Heart left ventricle (tissue), 16 donors: ENCODE measurements around the gene ADM. TPM values are rescaled to one million over a fixed set of nuclear protein-coding genes. Genes with fewer than 3 reads are reported as not detected.
A peak's percentile ranks its signal among the peaks of the same experiment; 100 is the strongest.

Source experiments
- ATAC-seq, 4 donors: fragments of 200-7000 bp; cut with Tn5 transposase; one replicate each; pipeline ENCODE4 v1.9.1; 2020 to 2022; ENCODE audit warnings: moderate library complexity in 4 of 4, mild to moderate bottlenecking in 3 of 4, moderate number of reproducible peaks in 1 of 4
- DNase-seq, 5 donors: peaks; one replicate each; pipeline ENCODE4 v3.0.0-alpha.2; 2020
- H3K27ac ChIP-seq, 12 donors: fragments of 200-600 bp; sonication (generic) in 4 of 12; one replicate each; pipeline versions ENCODE4 v1.5.0 to v1.8.0; 2016 to 2022; ENCODE audit warnings: mild to moderate bottlenecking in 2 of 12
- H3K27me3 ChIP-seq, 9 donors: fragments of 200-600 bp; sonication (generic) in 2 of 9; one replicate each; pipeline versions ENCODE4 v1.5.1 to v1.8.0; 2016 to 2022; ENCODE audit warnings: mild to moderate bottlenecking in 3 of 9
- H3K36me3 ChIP-seq, 9 donors: fragments of 200-600 bp; sonication (generic) in 2 of 9; one replicate each; pipeline versions ENCODE4 v1.5.0 to v1.8.0; 2018 to 2022; ENCODE audit warnings: mild to moderate bottlenecking in 2 of 9
- H3K4me1 ChIP-seq, 12 donors: fragments of 200-600 bp; sonication (generic) in 4 of 12; one replicate each; pipeline versions ENCODE4 v1.5.0 to v1.8.0; 2016 to 2022; ENCODE audit warnings: mild to moderate bottlenecking in 3 of 12
- H3K4me3 ChIP-seq, 12 donors: fragments of 200-600 bp; sonication (generic) in 4 of 12; one replicate each; pipeline versions ENCODE4 v1.5.0 to v1.8.0; 2017 to 2022; ENCODE audit warnings: mild to moderate bottlenecking in 9 of 12, moderate library complexity in 4 of 12
- H3K9me3 ChIP-seq, 12 donors: fragments of 200-600 bp; sonication (generic) in 4 of 12; one replicate each; pipeline versions ENCODE4 v1.5.0 to v1.8.0; 2016 to 2022; ENCODE audit warnings: mild to moderate bottlenecking in 1 of 12
- CTCF ChIP-seq, 12 donors: fragments of 200-600 bp; sonication (generic) in 4 of 12; IDR thresholded peaks; one replicate each; pipeline versions ENCODE4 v1.5.0 to v1.8.0; 2018 to 2022; ENCODE audit warnings: antibody characterized with exemption in 12 of 12, mild to moderate bottlenecking in 5 of 12
- POLR2A ChIP-seq, 2 donors: fragments of 450-650 bp; IDR thresholded peaks; one replicate each; pipeline ENCODE4 v1.6.1; 2017; ENCODE audit warnings: antibody characterized with exemption in 2 of 2, mild to moderate bottlenecking in 2 of 2, moderate library complexity in 2 of 2
- WGBS, 4 donors: extraction: QIAGEN DNeasy Blood & Tissue Kit in 2 of 4; methylation state at CpG; one replicate each; pipeline versions ENCODE4 v1.1.5 to v1.1.7; 2013 to 2018; 5-methylcytosine and 5-hydroxymethylcytosine counted together
- intact Hi-C, 10 donors: fragments of 100-400 bp; cut with DNase I; formaldehyde crosslinking; loops; one replicate each; pipeline versions ENCODE4 v1.11.1 to v1.14.2; 2022
- polyA plus RNA-seq, 2 donors: library from polyadenylated mRNA; stranded (reverse); fragments of 200-250 nt; gene quantifications; one replicate each; pipeline ENCODE4 v1.2.3, GENCODE V29; 2013
- total RNA-seq, 9 donors: library from RNA; depleted of rRNA in 2 of 9; stranded (reverse); fragments of >200 nt in 2 of 9; fragmentation: NEBNext Ultra II Directional in 3 of 9; extraction: Animal tissue kit (Norgen Biotek cat#: 25700) in 3 of 9; gene quantifications; one replicate each; pipeline versions ENCODE4 v1.1.0 to v1.2.4, GENCODE V29; 2016 to 2023
- donor health status: ischemic (EF 13 %, LVEDD 7.1; RV severe dilation, severe dysfunction).
- donor health status: healthy with polysubstance abuse.
- donor health status: DM: no; HTN: yes; CAD: no.
- donor health status: DM: no; HTN: no; CAD: no.
- donor health status: ischemic (EF 25% LVEDD 6.9; RV normal size, moderate dysfunction).
- donor health status: ischemic (EF 25% LVEDD 5.7; RV mildly dilated, moderate dysfunction).
- donor health status: healthy.
- donor health status: DM: yes; HTN: yes; CAD: no.
- donor health status: ischemic (EF 35%, LVEDD 5.7; RV mildly dilated, moderate dysfunction).
- donor health status: nonischemic (EF 11% LVEDD 7.7; RV severe dilation, severe dysfunction).
- donor health status: DM: yes; HTN: yes; CAD: no.
- donor health status: PGD.
- donor health status: ischemic (EF 29% LVEDD 5.4; RV normal size, mild dysfunction).
- donor health status: nonischemic (EF 23%, LVEDD 6.1; RV moderate dilation, normal function).

ADM gene
- total and polyA plus RNA-seq, 11 donors: 6.9 to 154 (median 16.8) TPM

DNA sequence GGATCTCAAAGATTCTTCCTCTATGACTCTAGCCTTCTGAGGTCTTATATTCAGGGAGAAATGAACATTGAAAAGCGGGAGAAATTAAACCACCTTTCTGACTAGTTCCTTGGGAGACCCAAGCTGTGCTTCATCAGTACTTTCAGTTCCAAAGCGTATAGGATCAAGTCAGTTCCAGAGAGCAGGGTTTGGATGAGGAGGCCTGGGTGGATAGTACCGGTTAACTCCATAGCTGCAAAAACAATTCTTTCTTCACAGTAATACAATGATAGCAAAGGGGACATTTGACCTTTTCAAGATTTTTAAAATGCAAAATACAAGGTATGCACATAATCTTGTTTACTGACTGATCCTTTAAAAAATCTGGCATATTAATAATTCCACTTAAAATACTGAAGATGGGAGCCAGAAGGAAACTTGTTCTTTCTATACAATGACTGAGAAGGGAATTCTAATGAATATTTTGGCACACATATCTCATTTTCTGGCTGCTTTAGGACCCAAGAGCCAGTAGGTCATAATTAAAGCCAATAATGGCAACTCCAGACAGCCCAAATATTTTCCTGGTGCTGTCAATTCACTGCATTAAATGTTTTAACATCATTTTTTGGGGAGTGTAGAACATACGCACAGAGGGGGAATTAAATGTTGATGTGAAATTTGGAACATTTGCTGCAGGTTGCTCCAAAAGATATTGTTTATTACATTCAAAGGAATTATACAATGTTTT lies 16.0 kb downstream of the ADM start:
- intact Hi-C loops: loop anchor here (5.0 to 10.0 kb wide), 10 partner anchors 114 to 1306 kb away; no protein-coding TSS in a partner anchor
- peaks cover 0 to 34% (median 11%) of the 10 kb centered on the region in 12 donors for H3K4me1 ChIP-seq
- DNase-seq (no peak), ATAC-seq (no peak)
- H3K4me3 ChIP-seq: no peak overlapping the region
- no peaks in the 10 kb centered on the region for H3K27me3 ChIP-seq
- TF ChIP-seq CTCF (IDR thresholded peaks at IDR 0.05): no peak
- TF ChIP-seq POLR2A (IDR thresholded peaks at IDR 0.05): no peak
- no peaks in the 10 kb centered on the region for H3K36me3 ChIP-seq
- WGBS, 4 donors: 83 to 95% (median 90%) methylated on average over 4 of the region's 4 CpGs
- no peaks in the 10 kb centered on the region for H3K9me3 ChIP-seq
- H3K27ac ChIP-seq: peak overlapping the region in 1 of 12 donors; percentile 43

GRCh38 chr11:10322401-10322800 lies 17.5 kb downstream of the ADM start:
- Histone ChIP-seq H3K27me3 (no peaks in the 10 kb centered on the region), H3K36me3 (no peaks in the 10 kb centered on the region), H3K4me1 (peaks cover 0 to 43% (median 23%) of the 10 kb centered on the region in 12 donors), H3K27ac (peak overlapping the region in 4 of 12 donors; percentile 15 to 43 (median 24)), H3K9me3 (no peaks in the 10 kb centered on the region), H3K4me3 (no peak overlapping the region)
- WGBS, 4 donors: 64 to 92% (median 83%) methylated on average over 2 of the region's 2 CpGs
- intact Hi-C loops: loop anchor here (2.0 to 10.0 kb wide), 12 partner anchors 28 to 1308 kb away; partner anchors contain the start of gene SBF2 (in 1 of the 10)
- peak in 1 of 4 donors; percentile 33 for ATAC-seq
- no peak for TF ChIP-seq CTCF (IDR thresholded peaks at IDR 0.05)
- no peak for TF ChIP-seq POLR2A (IDR thresholded peaks at IDR 0.05)
- DNase-seq: no peak

DNA sequence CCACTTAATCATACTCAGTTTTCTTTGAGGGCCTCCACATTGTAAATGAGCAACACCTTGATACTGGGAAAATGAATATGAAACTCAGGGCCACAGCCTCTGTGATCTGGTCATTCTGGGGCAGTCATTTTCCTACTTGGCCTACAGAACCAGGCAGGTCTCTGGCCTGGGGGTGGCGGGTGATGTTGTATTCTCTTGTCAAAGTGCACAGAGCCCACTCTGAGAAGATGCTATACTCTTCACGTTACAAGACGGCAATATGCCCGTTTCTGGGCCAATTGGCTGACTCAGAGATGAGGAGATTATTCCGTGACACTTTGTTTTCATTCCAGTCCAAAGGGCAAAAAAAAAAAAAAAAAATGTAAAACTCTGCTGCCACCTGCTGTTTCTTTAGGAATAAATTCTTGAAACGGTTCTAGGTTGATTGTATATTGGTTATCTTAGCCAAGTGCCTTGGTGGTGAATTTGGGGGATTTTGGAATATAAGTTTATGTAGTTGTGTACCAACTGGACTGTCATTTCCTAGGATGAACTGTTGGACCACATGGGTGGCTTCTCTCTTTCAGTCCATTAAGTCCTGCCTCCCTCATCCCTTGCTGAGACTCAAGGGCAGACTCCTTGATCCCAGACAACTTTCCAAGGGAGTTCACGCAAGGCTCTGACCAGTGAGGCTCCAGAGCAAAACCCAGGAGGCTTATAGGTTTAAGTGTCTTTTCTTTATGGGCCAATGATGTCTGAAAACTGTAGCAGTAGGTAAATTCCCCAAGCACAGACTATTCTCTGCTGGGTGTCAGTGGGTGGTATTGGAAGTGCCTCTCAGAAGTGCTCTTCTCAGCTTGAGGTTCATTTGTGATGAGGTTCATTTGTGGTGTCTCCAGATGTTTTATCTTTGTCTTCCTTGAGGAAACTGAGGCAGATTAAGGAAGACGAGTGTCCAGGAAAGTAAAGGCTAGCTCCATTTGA lies 18.2 kb downstream of the ADM start:
- intact Hi-C loops: loop anchor here (1.0 to 10.0 kb wide), 13 partner anchors 28 to 1308 kb away; partner anchors contain the start of gene SBF2 (in 1 of the 10)
- no peak overlapping the region for H3K4me3 ChIP-seq
- TF ChIP-seq CTCF (IDR thresholded peaks at IDR 0.05) (peak; percentile 31 to 70 (median 55)), POLR2A (IDR thresholded peaks at IDR 0.05) (no peak)
- ATAC-seq (peak; percentile 34 to 50 (median 38)), DNase-seq (peak in 2 of 5 donors; percentile 30 to 43)
- H3K36me3 ChIP-seq: no peaks in the 10 kb centered on the region
- H3K4me1 ChIP-seq: peaks cover 0 to 50% (median 26%) of the 10 kb centered on the region in 12 donors
- H3K9me3 ChIP-seq: no peaks in the 10 kb centered on the region
- H3K27ac ChIP-seq: peak overlapping the region in 4 of 12 donors; percentile 15 to 50 (median 24)
- H3K27me3 ChIP-seq: no peaks in the 10 kb centered on the region
- WGBS, 4 donors: 32 to 34% (median 34%) methylated on average over 8 of the region's 8 CpGs
